Pancreas (tissue), 10 donors: ENCODE data around the gene DDX51. TPM values are rescaled to one million over a fixed set of nuclear protein-coding genes. Genes with fewer than 3 reads are reported as not detected.
"Not testable (repeated sequence)": the region's sequence is repeated elsewhere in the genome, so short reads cannot be mapped to it uniquely, and the experiment has no call there.

Source experiments
- ATAC-seq, 4 donors: fragments of 200-7000 bp; cut with Tn5 transposase; one replicate each; pipeline versions ENCODE4 v1.8.0 to v1.9.1; 2020; ENCODE audit warnings: mild to moderate bottlenecking in 4 of 4, moderate library complexity in 4 of 4
- DNase-seq, 6 donors: peaks; one replicate each; pipeline ENCODE4 v3.0.0-alpha.2; 2020
- FAIRE-seq: peaks from 2 replicates; lab custom pipeline; 2012; peaks lifted over from hg19 to GRCh38; lab: Jason Lieb, UNC
- H3K27ac ChIP-seq, 4 donors: fragments of 200-600 bp; sonication (generic); 1 replicate in 3 of 4; 2 replicates in 1 of 4; pipeline versions ENCODE4 v1.5.0 to v1.8.0; 2020
- H3K27me3 ChIP-seq, 4 donors: fragments of 200-600 bp; one replicate each; pipeline ENCODE4 v1.8.0; 2021
- H3K36me3 ChIP-seq, 3 donors: fragments of 200-600 bp; sonication (generic) in 1 of 3; one replicate each; pipeline versions ENCODE4 v1.5.0 to v1.8.0; 2020 to 2021
- H3K4me1 ChIP-seq, 3 donors: fragments of 200-600 bp; one replicate each; pipeline ENCODE4 v1.8.0; 2021
- H3K4me3 ChIP-seq, 4 donors: fragments of 200-600 bp; sonication (generic) in 2 of 4; one replicate each; pipeline versions ENCODE4 v1.5.0 to v1.8.0; 2020 to 2021
- H3K9me3 ChIP-seq, 4 donors: fragments of 200-600 bp; one replicate each; pipeline ENCODE4 v1.8.0; 2021
- WGBS, 2 donors: extraction: QIAGEN DNeasy Blood & Tissue Kit; methylation state at CpG; one replicate each; pipeline ENCODE4 v1.1.7; 2013; 5-methylcytosine and 5-hydroxymethylcytosine counted together
- intact Hi-C, 3 donors: fragments of 100-400 bp; cut with DNase I; formaldehyde crosslinking; loops; one replicate each; pipeline versions ENCODE4 v1.11.1 to v1.14.2; 2022
- polyA plus RNA-seq, 2 donors: library from polyadenylated mRNA; stranded (reverse); fragments of 200-250 nt; gene quantifications; one replicate each; pipeline ENCODE4 v1.2.3, GENCODE V29; 2013
- total RNA-seq, 6 donors: library from RNA; stranded (reverse); fragmentation: NEBNext Ultra II Directional in 4 of 6; extraction: Animal tissue kit (Norgen Biotek cat#: 25700) in 4 of 6; gene quantifications; one replicate each; pipeline versions ENCODE4 v1.2.1 to v1.2.4, GENCODE V29; 2021 to 2023
- TF ChIP-seq, protein P1 (sequence below), 4 donors: fragments of 200-600 bp; sonication (generic) in 3 of 4; IDR thresholded peaks; one replicate each; pipeline versions ENCODE4 v1.5.0 to v1.8.0; 2021; ENCODE audit warnings: antibody characterized with exemption in 4 of 4
- donor health status: healthy with polysubstance abuse.
- donor health status: DM: no; HTN: no; CAD: no; lungs with moderate emphysema.
- donor health status: DM: no; HTN: no; CAD: no.
- donor health status: control.
- donor health status: control.
- donor health status: Bipolar disorder and iron deficiency.
- donor health status: DM: yes; HTN: yes; CAD: no.
- donor health status: DM: no; HTN: no; CAD: no.
- donor health status: DM: no; HTN: no; CAD: no.
- donor health status: DM: yes; HTN: yes; CAD: no.

Gene DDX51
- total and polyA plus RNA-seq, 8 donors: 7.8 to 46.7 (median 13.7) TPM

GRCh38 chr12:132150780-132151144, 6.6 kb upstream of the DDX51 start:
- intact Hi-C loops: loop anchor here in 2 of 3 donors (5.0 to 10.0 kb wide), 2 partner anchors 264 to 467 kb away; partner anchors contain the start of gene P2RX2 (in 1 of the 2)

GRCh38 chr12:132149526-132149925, 5.4 kb upstream of the DDX51 start:
- H3K4me3 ChIP-seq, ATAC-seq, H3K27me3 ChIP-seq, H3K9me3 ChIP-seq, H3K4me1 ChIP-seq, H3K27ac ChIP-seq, intact Hi-C loops, DNase-seq, FAIRE-seq: not testable (repeated sequence)
- 92 to 100% methylated on average over 3 to 29 of the region's 32 CpGs for WGBS, 2 donors
- H3K36me3 ChIP-seq: peaks cover 0 to 14% (median 0%) of the 10 kb centered on the region in 3 donors

More at GRCh38 chr12:132150780-132151144, 6.6 kb upstream of the DDX51 start:
- Histone ChIP-seq H3K4me1 (peaks cover 0 to under 1% (median 0%) of the 10 kb centered on the region in 3 donors), H3K4me3 (no peak overlapping the region), H3K27ac (no peak overlapping the region), H3K9me3 (no peaks in the 10 kb centered on the region), H3K27me3 (no peaks in the 10 kb centered on the region), H3K36me3 (peaks cover 0 to 14% (median 0%) of the 10 kb centered on the region in 3 donors)
- FAIRE-seq: no peak
- ATAC-seq: no peak
- peak in 3 of 6 donors; percentile 17 to 59 (median 47) for DNase-seq
- 90 to 93% methylated on average over 6 of the region's 6 CpGs for WGBS, 2 donors
- TF ChIP-seq, protein P1, sequence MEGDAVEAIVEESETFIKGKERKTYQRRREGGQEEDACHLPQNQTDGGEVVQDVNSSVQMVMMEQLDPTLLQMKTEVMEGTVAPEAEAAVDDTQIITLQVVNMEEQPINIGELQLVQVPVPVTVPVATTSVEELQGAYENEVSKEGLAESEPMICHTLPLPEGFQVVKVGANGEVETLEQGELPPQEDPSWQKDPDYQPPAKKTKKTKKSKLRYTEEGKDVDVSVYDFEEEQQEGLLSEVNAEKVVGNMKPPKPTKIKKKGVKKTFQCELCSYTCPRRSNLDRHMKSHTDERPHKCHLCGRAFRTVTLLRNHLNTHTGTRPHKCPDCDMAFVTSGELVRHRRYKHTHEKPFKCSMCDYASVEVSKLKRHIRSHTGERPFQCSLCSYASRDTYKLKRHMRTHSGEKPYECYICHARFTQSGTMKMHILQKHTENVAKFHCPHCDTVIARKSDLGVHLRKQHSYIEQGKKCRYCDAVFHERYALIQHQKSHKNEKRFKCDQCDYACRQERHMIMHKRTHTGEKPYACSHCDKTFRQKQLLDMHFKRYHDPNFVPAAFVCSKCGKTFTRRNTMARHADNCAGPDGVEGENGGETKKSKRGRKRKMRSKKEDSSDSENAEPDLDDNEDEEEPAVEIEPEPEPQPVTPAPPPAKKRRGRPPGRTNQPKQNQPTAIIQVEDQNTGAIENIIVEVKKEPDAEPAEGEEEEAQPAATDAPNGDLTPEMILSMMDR (IDR thresholded peaks at IDR 0.05): no peak

- DNase-seq (peak in 4 of 6 donors; percentile 10 to 62 (median 36)), FAIRE-seq (no peak), ATAC-seq (no peak)
- no peaks in the 10 kb centered on the region for H3K9me3 ChIP-seq
- 92 to 96% methylated on average over 15 to 35 of the region's 41 CpGs for WGBS, 2 donors
- H3K27ac ChIP-seq: no peak overlapping the region
- TF ChIP-seq, protein P1 (IDR thresholded peaks at IDR 0.05): no peak
- H3K4me1 ChIP-seq: peaks cover 0 to 9% (median 0%) of the 10 kb centered on the region in 3 donors
- no peaks in the 10 kb centered on the region for H3K27me3 ChIP-seq
- H3K36me3 ChIP-seq: peaks cover 0 to 14% (median 0%) of the 10 kb centered on the region in 3 donors
- intact Hi-C loops: no loop called here
- H3K4me3 ChIP-seq: no peak overlapping the region
Measured at GRCh38 chr12:132148368-132149045, 4.4 kb upstream of the DDX51 start.

- intact Hi-C loops: no loop called here
- WGBS, 2 donors: 91% methylated on average over 37 to 38 of the region's 38 CpGs
- FAIRE-seq (no peak), DNase-seq (peak in 4 of 6 donors; percentile 13 to 80 (median 45)), ATAC-seq (no peak)
- Histone ChIP-seq H3K4me3 (no peak overlapping the region), H3K36me3 (peaks cover 0 to 14% (median 0%) of the 10 kb centered on the region in 3 donors), H3K9me3 (no peaks in the 10 kb centered on the region), H3K27me3 (no peaks in the 10 kb centered on the region), H3K4me1 (peaks cover 4 to 14% (median 7%) of the 10 kb centered on the region in 3 donors), H3K27ac (no peak overlapping the region)
- TF ChIP-seq, protein P1 (IDR thresholded peaks at IDR 0.05): no peak
Measured at GRCh38 chr12:132147423-132148367, 3.6 kb upstream of the DDX51 start.

GRCh38 chr12:132146772-132147422, 2.8 kb upstream of the DDX51 start:
- DNase-seq: peak in 4 of 6 donors; percentile 11 to 56 (median 36)
- 84 to 85% methylated on average over 19 of the region's 19 CpGs for WGBS, 2 donors

More at GRCh38 chr12:132146772-132147422, 2.8 kb upstream of the DDX51 start:
- H3K9me3 ChIP-seq: no peaks in the 10 kb centered on the region
- intact Hi-C loops: no loop called here
- TF ChIP-seq, protein P1 (IDR thresholded peaks at IDR 0.05): no peak
- H3K36me3 ChIP-seq: peaks cover 0 to 9% (median 0%) of the 10 kb centered on the region in 3 donors
- H3K4me3 ChIP-seq: no peak overlapping the region
- H3K27me3 ChIP-seq: no peaks in the 10 kb centered on the region
- no peak for ATAC-seq
- peaks cover 4 to 16% (median 8%) of the 10 kb centered on the region in 3 donors for H3K4me1 ChIP-seq
- FAIRE-seq: no peak
- H3K27ac ChIP-seq: no peak overlapping the region
